OCI-M2 (cell line): Measurements from ENCODE around the gene ADGRL1.

ENCODE experiments used
- DNase-seq: peaks from one replicate; lab custom pipeline; 2025; ENCODE audit not compliant: unreplicated experiment; lab: John Stamatoyannopoulos, UW

Gene ADGRL1

GRCh38 chr19:14142262-14143190, 63.4 kb downstream of the ADGRL1 start:
- peak; percentile 94 for DNase-seq

GRCh38 chr19:14141041-14141440, 64.9 kb downstream of the ADGRL1 start:
- DNase-seq, result no peak

- DNase-seq, result no peak
Measured at GRCh38 chr19:14139944-14140343, 66.0 kb downstream of the ADGRL1 start.

- no peak for DNase-seq
Measured at GRCh38 chr19:14138576-14139265, 67.2 kb downstream of the ADGRL1 start.

- peak; percentile 99 for DNase-seq
Measured at GRCh38 chr19:14136509-14137281, 69.3 kb downstream of the ADGRL1 start, which contains the start of gene ASF1B. TSS of gene ASF1B (minus strand) at chr19:14136589. CDS start at chr19:14136456, 133 bp downstream.

GRCh38 chr19:14135985-14136508, 69.9 kb downstream of the ADGRL1 start:
- DNase-seq, result no peak

GRCh38 chr19:14135355-14135754, 70.6 kb downstream of the ADGRL1 start:
- DNase-seq, result no peak

GRCh38 chr19:14127929-14128509, 78.0 kb downstream of the ADGRL1 start:
- DNase-seq, result no peak

GRCh38 chr19:14127176-14127575, 78.8 kb downstream of the ADGRL1 start:
- no peak for DNase-seq

- no peak for DNase-seq
Measured at GRCh38 chr19:14122924-14123323, 83.0 kb downstream of the ADGRL1 start.

GRCh38 chr19:14120497-14120780, 85.5 kb downstream of the ADGRL1 start:
- DNase-seq, result no peak

- DNase-seq, result no peak
Measured at GRCh38 chr19:14119644-14120496, 86.1 kb downstream of the ADGRL1 start.

- no peak for DNase-seq
Measured at GRCh38 chr19:14119146-14119545, 86.8 kb downstream of the ADGRL1 start.

GRCh38 chr19:14118165-14119051, 87.6 kb downstream of the ADGRL1 start:
- DNase-seq, result peak; percentile 33

- peak; percentile 97 for DNase-seq
Measured at GRCh38 chr19:14117668-14118164, 88.3 kb downstream of the ADGRL1 start, which contains the start of gene PRKACA. TSS of gene PRKACA (minus strand) at chr19:14117762. CDS start at chr19:14117547, 215 bp downstream.

GRCh38 chr19:14116918-14117578, 88.9 kb downstream of the ADGRL1 start:
- DNase-seq, result no peak

- no peak for DNase-seq
Measured at GRCh38 chr19:14116525-14116917, 89.4 kb downstream of the ADGRL1 start.

GRCh38 chr19:14115756-14116155, 90.2 kb downstream of the ADGRL1 start:
- no peak for DNase-seq
